Tibial nerve (tissue), 4 donors: ENCODE measurements around the gene SEPHS1.

Source experiments
- CTCF ChIP-seq, 5 experiments: fragments of 200-600 bp in 3 of 5; fragments of 450-650 bp in 2 of 5; sonication (generic) in 3 of 5; IDR thresholded peaks; one replicate each; pipeline ENCODE4 v1.5.1; 2016 to 2019; ENCODE audit warnings: antibody characterized with exemption in 5 of 5, mild to moderate bottlenecking in 3 of 5, moderate library complexity in 2 of 5
- EP300 ChIP-seq, 2 donors: sonication (generic); formaldehyde crosslinking; IDR thresholded peaks; one replicate each; pipeline ENCODE4 v1.6.1; 2017; ENCODE audit warnings: antibody characterized with exemption in 2 of 2, mild to moderate bottlenecking in 1 of 2
- POLR2A ChIP-seq, 2 donors: fragments of 450-650 bp; IDR thresholded peaks; one replicate each; pipeline ENCODE4 v1.6.1; 2017; ENCODE audit warnings: antibody characterized with exemption in 2 of 2, mild to moderate bottlenecking in 2 of 2, moderate library complexity in 2 of 2

DNA sequence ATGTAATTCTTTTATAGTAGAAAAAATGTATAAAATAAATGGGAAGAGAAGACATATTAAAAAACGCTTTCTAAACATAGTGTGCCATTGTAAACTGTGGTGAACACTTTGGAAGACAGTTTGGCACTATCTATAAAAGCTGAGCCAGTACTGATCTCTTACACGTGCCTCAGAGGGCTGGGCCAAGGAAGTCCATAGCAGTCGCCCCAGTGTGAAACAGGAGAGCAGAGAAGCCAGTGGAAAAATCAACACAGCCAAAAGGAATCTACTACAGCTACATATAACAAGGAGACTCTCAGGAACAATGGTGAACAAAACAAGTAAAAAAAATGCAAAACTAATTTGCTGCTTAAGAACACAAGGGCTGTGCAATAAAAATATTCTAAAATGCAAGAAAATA, 20.6 kb downstream of the SEPHS1 start:
- TF ChIP-seq CTCF (IDR thresholded peaks at IDR 0.05): no peak
- no peak for TF ChIP-seq EP300 (IDR thresholded peaks at IDR 0.05)
- no peak for TF ChIP-seq POLR2A (IDR thresholded peaks at IDR 0.05)
